HG02981 (cell line): ENCODE results near the gene PHLDB1.
"Not testable (repeated sequence)": the region's sequence is repeated elsewhere in the genome, so short reads cannot be mapped to it uniquely, and the experiment has no call there.

Experiments
- ATAC-seq: cut with Tn5 transposase; IDR thresholded peaks from one replicate; pipeline ENCODE4 v1.9.1; 2021; ENCODE audit warnings: mild to moderate bottlenecking, moderate library complexity; ENCODE audit not compliant: unreplicated experiment

Gene PHLDB1

DNA sequence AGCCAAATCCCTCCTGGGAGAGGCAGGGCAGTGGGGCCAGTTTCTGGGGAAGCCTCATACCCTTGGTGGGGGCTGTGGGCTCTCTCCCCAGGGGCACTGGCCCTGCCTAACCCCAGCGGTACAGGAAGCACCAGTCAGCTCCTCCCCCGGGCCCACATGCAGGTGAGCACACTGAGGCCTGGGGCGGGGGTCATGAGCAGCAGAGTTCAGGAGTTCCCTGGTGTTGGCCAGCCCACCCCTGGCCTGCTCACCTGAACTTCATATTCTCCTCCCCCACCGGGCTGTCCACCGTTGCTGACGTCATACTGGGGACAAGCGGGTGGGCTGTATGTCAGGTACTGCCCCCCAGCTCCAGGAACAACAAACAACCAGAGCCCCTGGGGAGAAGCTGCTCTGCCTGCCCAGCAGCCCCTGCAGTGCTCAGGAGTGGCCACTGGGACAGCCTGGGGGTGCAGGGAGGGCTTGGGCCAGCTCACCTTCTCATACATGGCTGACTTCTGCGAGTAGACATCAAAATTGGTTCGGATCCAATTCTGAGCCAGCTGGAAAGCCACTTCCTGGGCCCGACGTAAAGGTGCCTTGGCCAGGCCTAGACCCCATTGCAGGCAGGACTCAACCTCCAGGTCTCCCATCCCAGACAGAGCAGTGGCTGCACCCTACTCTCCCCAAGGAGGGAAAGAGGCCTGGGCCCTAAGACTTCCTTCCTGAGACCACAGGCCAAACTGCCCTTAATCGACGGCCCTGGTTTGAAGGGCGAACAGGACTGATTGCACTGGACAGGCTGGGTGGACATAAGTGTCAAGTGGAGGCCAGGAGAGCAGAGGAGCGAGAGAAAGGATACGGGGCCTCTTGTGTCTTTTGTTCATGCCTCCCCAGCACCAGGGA lies 51.3 kb downstream of the PHLDB1 start:
- no peak for ATAC-seq

DNA sequence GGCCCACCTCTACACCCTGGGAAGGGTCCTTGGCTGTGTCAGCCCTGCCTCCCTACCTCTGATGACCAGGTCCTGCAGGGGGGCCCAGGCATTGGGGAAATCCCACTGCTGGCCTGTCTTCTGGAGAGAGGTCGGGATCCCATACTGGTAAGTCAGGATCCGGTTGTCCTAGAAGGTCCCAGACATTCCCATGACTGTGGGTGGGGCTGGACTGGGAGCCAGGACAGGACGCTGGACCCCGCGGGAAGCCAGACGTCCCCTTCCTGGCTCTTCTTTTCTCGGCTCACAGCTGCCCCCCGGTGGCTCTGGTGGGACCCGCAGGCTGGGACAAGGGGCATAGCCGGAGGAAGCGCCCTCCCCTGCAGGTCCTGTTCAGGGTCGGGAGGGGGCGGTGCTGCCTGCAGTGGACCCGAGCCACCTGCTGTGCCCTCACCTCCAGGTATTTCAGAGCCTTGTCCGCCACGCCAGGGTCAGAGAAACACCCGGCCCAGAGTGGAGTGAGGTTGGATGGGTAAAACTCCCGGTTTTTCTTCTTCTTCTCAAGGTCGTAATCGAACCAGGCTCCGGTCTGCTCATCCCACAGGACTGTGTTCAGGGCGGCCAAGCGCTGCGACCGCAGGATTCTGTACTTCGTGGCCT lies 52.0 kb downstream of the PHLDB1 start:
- peak; percentile 87 for ATAC-seq

DNA sequence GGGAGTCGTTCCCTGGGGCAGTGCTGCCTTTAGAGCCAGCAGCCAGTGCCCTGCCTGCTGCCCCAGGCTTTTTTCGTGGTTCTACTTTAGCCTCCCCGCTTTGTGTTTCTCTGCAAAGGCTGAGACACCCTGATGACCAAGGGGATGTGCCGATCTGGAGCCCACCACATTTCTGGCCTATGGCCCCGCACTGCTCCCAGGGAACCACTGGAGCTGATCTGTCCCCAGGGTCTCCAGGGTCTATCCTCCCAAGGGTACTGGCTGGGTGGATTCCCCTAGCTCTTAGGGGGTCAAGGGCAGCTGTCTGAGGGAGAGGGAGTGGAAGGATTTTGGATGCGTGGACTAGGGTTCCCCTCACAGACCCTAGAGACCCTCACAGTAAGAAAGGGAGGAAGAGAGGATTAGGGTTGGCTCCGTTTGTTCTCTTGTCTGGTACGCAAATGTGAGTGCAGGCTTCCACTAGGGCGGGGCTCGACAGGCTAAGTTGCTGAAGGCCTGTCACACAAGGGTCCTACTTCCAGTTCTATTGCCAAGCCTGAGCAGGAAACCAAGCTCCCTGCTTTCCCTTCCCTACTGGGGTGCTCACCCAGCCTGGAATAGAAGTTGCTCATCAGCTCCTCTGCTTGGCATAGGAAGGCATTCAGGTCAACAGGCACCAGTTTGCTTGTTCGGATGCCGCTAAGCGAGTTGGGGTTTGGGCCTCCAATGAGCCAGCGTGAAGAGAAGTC lies 52.7 kb downstream of the PHLDB1 start:
- no peak for ATAC-seq

DNA sequence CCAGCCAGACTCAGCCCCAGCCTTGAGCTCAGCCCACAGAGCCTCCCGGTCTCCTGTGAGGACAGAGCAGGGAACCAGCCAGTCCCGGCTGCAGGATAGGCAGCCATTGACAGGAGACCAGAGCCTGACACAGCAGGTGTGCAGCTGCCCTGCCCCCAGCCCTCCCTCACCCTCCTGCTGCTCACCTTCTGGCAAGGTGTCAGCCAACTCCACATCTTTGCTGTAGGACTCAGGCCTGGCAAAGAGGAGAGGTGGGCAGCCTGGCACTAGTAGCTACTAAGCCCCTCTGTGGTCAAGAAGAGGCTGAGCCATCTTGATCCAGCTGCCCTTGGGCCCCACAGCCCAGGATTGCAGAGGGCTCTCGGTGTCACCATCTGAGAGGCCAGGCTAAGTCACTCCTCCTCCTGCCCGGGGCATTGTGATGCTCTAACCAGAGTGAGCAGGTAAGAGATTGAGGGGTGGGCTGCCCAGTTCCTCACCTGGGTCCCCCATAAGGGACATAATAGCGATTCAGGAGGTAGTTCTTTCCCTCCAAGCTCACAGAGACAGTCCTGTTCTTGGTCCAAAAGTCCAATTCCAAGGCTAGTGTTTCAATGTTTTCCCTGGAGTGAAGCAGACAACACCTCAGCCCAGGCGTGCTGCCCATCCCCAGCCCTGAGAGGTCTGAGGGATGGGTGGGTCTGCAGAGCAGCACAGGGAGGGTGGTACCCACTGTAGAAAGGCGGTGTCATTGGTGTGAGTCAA lies 53.4 kb downstream of the PHLDB1 start:
- no peak for ATAC-seq

DNA sequence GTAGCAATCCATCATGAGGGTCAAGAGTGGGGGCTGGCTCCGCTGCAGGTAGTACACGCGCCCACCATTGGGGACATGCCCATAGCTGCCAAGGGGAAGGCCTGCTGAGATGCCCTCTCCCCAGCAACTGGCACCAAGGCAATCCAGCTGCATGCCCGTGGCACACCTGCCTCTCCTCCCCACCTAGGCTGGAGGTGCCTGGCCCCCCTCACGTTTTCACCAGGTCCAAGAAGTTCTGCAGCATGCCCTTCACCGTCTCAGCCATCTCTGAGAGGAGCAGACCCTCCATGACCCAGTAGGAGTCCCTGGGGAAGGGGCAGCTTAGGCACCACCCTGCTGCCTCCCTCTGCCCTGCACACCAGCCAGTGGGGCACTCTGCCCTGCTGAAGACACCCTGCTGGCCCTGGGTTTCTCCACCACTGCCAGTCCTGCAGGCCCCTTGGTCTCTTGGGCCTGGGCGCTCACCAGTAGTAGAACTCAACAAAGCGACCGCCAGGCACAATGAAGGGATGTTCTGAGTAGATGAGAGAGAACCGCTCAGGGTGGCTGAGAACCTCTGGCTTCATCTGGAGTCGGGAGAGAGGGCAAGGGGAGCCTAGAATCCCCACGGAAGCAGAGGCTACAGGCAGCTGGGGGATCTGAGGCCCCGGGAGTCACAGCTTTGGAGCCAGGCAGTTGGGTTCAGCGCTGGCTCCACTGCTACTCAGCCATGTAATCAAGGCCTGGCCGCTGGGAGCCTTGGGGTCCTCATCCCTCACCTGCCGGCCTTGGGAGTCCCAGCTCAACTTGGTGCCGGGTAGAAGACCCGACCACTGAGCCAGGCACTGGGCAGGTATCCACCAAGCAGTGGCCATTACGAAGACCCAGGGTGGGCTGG lies 54.2 kb downstream of the PHLDB1 start:
- ATAC-seq: no peak

DNA sequence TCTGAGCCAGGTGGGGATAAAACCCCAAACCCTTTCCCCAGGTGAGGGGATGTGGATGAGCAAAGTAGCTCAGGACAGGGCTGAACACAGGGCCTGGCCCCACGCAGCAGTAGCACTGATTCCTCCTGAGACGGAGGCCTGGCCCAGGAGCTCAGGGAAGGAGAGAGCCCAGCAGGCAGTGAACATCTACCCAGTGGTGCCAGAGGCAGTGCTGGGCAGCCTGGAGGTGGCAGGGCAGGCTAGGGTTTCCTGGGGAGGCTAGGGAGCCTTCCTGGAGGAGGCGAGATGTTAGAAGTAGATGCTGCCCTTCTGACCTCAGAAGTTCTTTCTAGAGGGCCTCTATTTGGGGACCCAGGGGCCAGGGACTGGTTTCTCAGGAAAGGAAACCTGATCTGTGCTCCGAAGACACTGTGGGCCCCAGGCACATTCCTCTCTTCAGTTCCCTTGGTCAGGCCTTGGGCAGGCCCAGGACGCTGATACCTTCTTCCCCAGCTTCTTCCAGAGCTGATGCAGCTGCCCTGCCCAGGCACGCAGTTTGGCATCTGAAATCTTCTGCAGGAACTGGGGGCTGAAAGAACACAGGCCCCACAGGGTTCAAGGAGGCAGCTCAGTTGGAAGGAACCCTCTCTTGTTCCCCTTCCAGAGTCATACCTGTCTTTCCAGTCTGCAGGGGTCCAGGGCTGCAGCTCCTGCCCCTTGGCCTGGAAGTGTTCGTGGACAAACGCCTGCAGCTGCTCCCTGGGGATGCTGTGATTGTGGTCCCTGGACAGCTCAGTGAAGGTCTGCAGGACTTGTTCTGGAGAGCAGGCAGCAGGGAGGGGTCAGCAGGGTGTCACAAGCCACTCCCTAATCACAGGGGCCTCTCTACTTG lies 55.2 kb downstream of the PHLDB1 start:
- no peak for ATAC-seq

DNA sequence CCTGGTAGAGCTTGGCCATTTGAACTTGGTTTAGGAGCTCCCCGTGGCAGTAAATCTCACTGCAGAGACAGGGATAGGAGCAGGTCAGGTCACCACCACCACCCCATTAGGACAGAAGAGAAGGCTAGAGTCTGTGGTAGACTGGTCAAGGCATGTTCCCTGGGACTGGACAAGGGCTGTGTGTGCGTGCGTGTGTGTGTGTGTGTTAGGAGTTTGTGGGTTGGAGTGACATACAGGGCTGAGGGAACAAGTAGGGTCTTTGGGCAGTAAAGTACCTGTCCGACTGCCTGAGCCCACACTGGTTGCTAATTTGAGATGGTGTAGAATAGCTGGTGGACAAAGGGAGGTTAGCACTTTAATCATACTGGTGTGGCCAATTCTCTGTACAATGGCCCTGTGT lies 56.0 kb downstream of the PHLDB1 start:
- no peak for ATAC-seq

DNA sequence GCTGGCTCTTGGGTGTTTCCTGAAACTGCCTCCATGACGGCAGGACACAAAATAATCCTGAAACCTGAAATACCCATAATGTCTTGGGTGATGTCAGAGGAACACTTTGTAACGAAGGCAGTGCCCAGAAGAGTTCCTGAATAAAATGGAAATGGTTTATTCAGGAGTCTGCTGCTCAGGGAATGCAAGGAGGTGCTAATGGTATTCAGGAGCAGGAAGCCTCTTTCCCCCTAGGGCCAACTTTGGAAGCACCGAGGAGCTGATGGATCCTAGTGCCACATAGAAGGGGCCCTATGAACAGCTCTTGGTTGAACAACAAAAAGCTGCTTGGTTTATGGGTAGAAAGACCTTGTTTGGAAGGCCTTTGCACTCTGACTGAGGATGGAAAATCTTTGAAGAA lies 56.5 kb downstream of the PHLDB1 start:
- no peak for ATAC-seq

DNA sequence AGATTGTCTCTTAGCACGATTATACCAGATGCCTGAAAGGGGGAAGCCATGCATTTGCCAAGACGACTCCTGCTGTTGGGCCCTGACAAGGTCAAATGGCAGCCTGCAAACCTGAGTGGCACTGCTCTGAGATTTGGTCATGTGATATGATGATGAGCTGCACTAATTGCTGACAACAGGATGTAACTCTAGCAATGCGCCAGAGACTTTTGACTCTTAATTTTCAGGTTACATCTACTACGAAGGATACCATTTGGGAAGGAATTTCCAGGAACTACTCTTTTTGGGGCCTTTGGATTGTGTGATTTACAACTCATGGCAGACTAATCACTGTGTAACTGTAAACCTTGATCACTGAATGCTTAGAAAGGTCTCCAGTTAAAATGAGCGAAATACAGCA lies 59.0 kb downstream of the PHLDB1 start:
- ATAC-seq: no peak

DNA sequence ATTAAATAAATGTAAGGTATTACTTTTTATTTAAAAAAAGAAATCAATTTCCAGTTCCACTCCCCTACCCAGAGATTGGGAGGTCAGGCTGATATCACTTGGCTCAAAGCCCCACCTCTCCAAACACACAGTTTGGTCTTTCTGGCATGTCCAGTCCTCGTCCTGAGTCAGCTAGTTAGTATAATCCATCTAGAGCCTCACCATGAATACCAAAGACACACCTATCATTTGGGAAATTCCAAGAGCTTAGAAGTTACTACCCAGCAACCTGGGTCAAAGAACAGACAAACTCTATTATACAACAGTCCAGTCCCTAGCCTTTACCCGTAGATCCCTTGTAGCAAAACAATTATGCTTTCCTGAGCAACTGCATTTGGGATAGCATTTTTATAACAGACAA lies 62.6 kb downstream of the PHLDB1 start:
- no peak for ATAC-seq

DNA sequence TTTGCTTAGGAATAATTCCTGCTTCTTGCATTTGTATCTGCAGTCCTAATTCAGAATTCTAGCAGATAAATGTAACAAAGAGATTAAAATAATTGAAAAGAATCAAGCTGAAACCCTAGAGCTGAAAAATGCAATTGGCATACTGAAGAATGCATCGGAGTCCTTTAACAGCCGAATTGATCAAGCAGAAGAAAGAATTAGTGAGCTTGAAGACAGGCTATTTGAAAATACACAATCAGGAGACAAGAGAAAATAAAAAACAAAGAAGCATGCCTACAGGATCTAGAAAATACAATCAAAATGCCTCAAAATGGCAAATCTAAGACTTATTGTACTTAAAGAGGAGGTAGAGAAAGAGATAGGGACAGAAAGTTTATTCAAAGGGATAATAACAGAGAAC lies 63.8 kb downstream of the PHLDB1 start:
- ATAC-seq: no peak

DNA sequence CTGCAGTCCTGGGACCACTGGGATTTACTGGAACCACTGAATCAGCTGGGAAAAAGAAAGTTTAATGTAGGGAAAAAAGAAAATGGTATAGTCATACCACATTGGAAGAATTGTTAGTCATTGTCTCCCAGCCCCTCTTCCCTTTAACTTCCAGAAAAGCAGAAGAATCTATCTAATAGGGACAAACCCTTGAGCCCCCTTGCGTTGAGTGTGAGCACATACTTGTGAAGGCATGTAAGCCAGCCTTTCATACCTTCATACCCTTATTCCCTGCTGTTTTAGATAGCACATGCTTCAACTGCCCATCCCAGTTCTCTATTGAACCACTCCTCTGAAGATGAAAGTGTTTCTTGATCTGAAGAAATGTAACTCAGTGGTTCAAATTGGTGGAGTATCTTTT lies 65.4 kb downstream of the PHLDB1 start:
- no peak for ATAC-seq

DNA sequence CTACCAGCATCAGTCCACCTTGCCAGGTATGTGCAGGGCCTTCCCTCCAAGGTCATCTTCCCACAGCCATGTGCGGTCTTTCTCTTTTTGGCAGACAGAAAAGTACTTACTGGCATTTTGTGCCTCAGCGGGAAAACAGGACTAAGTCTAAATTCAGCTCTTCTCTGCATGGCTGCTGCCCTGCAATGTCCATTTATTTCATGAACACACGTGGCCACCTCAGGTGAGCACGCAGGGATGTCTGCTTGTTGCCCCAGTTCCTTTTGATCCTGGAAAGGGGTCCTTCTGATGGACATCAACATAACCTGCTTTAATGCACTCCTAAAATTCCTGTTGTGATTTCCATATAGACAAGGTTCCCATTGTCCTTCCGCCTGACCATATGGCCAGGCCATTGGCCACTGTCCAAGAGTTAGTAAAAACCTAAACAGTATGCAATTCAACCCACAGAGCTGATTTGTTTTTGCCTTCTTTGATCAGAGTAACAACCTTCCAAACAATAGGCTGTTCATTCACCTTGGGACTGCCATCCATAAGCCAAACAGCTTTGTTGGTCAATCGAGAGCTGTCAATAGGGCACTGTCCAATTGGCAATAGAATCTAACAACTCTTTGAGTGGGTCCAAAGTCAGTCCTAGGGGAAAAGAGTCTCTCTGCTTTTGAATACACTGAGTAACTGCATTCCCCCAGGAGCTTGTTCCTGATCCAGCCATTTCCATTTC lies 66.1 kb downstream of the PHLDB1 start:
- no peak for ATAC-seq

DNA sequence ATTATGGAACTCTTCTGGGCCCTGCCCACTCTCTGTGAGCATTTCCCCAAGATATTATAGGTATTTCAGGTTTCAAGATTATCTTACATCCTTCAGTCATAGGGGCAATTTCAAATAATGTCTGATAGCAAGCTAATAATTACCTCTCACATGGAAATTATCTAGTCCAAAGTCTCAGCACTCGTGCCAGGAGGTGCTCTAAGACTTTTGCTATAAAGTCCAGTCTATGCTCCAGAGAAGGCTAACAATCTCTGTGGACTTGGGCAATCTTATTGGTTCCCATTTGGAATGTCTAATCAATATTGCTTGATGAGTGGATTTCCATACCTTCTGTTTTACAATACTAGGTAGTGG lies 66.6 kb downstream of the PHLDB1 start:
- no peak for ATAC-seq

DNA sequence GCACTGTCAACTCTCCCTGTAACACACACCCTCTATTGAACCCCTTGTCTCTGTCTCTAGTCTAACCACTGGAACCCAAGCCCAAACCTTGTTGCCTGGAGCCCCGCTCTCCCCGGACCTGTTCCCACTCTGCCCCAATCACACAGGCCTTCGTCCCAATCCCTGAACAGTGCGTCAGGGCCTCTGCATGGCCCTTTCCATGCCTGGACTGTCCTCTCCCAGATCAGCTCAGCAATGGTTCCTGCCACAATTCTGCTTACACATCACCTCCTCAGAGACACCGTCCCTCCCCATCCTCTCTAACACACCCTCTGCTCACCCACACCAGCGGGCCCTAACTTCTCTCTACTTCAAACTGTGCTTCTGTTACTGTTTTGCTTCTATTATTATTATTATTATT lies 70.6 kb downstream of the PHLDB1 start:
- ATAC-seq: no peak

DNA sequence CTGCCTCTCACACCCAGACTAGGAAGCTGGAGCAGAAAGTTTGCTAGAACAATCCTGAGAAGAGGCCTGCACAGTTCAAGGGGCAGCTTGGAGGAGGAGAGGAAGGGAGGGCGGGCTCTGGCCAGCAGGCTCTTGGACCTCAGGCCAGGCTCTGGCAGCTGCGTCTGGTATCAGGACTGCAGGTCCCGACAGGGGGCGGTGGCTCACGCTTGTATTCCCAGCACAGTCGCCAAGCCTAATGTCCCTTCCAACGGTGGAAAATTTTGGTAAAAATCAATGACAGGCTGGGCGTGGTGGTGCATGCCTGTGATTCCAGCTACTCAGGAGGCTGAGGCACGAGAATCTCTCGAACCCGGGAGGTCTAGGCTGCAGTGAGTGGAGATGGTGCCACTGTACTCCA lies 71.5 kb downstream of the PHLDB1 start:
- ATAC-seq: not testable (repeated sequence)

DNA sequence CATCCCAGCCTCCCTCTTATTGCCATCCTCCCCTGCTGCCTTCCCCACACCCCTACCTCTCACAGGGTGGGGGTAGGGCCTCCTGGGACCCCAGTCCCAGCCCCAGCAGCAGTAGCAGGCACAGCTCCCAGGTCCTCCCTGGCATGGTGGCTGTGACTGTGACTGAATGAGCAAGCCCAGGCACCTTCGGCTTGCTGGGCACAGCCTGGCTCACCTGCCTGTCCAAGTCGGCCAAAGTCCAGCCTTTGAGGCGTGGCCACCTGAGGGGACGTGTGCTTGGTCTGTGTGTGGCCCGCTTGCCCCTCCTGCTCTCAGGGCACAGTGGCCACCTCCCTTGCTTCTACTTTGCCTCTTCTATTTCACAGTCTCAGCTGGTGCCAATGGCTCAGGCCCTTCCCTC lies 72.1 kb downstream of the PHLDB1 start, which contains the start of gene TREH:
TSS of gene TREH (minus strand) at position 168 of the 400 bp plus-strand sequence. CDS start at position 145, 23 bp downstream.
- no peak for ATAC-seq

DNA sequence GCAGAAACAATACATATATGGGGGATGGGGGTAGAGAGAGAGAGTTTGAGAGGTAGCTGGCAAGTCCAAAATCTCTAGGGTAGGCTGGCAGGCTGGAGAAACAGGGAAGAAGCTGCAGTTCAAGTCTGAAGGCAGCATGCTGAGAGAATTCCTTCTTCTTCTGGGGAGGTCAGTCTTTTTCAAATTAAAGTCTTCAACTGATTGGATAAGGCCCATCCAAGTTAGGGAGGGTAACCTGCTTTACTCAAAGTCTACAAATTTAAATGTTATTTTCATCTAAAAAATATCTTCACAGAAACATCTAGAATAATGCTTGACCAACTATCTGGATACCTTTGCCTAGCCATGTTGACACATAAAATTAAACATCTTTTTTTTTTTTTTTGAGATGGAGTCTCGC lies 75.0 kb downstream of the PHLDB1 start:
- ATAC-seq: no peak

DNA sequence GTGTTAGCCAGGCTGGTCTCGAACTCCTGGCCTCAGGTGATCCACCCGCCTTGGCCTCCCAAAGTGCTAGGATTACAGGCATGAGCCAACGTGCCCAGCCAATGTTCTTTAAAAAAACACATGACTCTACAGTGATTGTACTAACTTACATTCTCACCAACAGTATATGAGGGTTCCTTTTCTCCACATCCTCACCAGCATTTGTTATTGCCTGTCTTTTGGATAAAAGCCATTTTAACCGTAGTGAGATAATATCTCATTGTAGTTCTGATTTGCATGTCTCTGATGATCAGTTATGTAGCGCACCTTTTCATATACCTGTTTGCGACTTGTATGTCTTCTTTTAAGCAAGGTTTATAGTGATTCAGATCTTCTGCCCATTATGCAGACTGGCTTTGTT lies 75.5 kb downstream of the PHLDB1 start:
- not testable (repeated sequence) for ATAC-seq
